Measurements from ENCODE around the gene CADPS. TPM values are rescaled to one million over a fixed set of nuclear protein-coding genes. Genes with fewer than 3 reads are reported as not detected.

CADPS gene
- polyA plus RNA-seq, 2 of the 4 experiments (the other 2 are of a cell fraction), result not detected

DNA sequence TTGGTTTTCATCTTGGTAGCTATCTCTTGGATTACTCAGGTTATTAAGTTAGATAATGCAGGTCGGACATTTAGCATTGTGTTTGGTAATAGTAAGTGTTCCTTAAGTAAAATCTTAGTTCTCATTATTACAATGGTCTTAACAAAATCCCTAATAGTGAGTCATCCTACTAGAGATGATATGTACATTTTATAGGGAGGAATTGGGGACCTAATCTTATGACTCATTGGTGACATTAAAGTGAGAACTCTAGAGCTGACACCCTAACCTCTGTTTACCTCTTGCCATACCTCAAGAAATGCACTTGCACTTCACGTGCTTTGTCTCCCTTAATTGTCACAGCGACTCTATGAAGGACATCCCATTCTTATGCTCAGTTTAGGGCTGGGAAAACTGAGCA is 174.9 kb downstream of the CADPS start:
- 0% methylated on average over 3 of the region's 3 CpGs for WGBS (ENCODE audit: missing lambda C conversion rate)
- no peak overlapping the region for H3K27ac ChIP-seq
- H3K4me2 ChIP-seq, result no peak overlapping the region
- no peaks in the 10 kb centered on the region for H3K9me3 ChIP-seq
- ATAC-seq (no peak), FAIRE-seq (no peak), DNase-seq (ENCODE audit: low read depth in 1 of 2, low spot score in 1 of 2) (no peak)
- H3K4me3 ChIP-seq, result no peak overlapping the region
- no peaks in the 10 kb centered on the region for H3K4me1 ChIP-seq
- CTCF ChIA-PET, result no interaction called here
- TF ChIP-seq HDAC2 (IDR thresholded peaks at IDR 0.05), result no peak
- TF ChIP-seq FOSL2 (IDR thresholded peaks at IDR 0.05), result no peak
- TF ChIP-seq FOSL2 (CRISPR knock-in tag; IDR thresholded peaks at IDR 0.05), result peak; percentile 40; the same call in 1 of the 2 replicates
- TF ChIP-seq PBX3 (IDR thresholded peaks at IDR 0.05), result no peak
- POLR2A ChIA-PET, result no interaction called here

- WGBS (ENCODE audit: missing lambda C conversion rate), result 0% methylated on average over 5 of the region's 7 CpGs
- no peak for DNase-seq (ENCODE audit: low read depth in 1 of 2, low spot score in 1 of 2)
- ATAC-seq, result no peak
- Histone ChIP-seq H3K4me1 (no peaks in the 10 kb centered on the region), H3K4me2 (no peak overlapping the region), H3K27ac (no peak overlapping the region), H3K9me3 (no peaks in the 10 kb centered on the region), H3K4me3 (no peak overlapping the region)
- FAIRE-seq, result no peak
- ChIA-PET CTCF (no interaction called here), POLR2A (no interaction called here)
- TF ChIP-seq CBX8 (IDR thresholded peaks at IDR 0.05), result no peak
- TF ChIP-seq MAFK (IDR thresholded peaks at IDR 0.05; ENCODE audit: partially characterized antibody), result no peak
- no peak for TF ChIP-seq RFX5 (IDR thresholded peaks at IDR 0.05)
- no peak for TF ChIP-seq KDM1A (IDR thresholded peaks at IDR 0.05; ENCODE audit: low read depth)
- no peak for TF ChIP-seq JUNB (IDR thresholded peaks at IDR 0.05)
- TF ChIP-seq, protein P1, sequence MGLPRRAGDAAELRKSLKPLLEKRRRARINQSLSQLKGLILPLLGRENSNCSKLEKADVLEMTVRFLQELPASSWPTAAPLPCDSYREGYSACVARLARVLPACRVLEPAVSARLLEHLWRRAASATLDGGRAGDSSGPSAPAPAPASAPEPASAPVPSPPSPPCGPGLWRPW (IDR thresholded peaks at IDR 0.05), result no peak
Observed at GRCh38 chr3:62699728-62700127, 175.5 kb downstream of the CADPS start.

DNA sequence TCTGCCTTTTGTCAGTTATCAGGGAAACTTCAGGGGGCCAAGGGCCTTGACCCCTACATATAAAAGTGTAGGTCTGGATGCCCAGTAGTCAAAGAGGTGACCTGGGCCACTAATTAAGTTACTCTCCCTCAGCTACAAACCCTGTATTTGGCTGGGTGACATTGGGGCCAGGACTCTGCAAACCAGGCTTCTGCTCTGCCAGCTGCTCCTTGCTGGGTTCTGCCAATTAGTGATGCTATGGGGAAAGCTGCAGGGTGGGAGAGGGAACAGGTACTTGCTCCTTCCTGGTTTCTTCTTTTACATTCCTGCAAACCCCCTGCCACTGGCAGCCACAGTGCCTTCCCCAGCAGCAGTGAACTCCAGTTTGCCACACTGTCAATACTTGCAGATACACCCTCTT is 179.2 kb downstream of the CADPS start:
- no peak for DNase-seq (ENCODE audit: low read depth in 1 of 2, low spot score in 1 of 2)
- ChIA-PET CTCF (no interaction called here), POLR2A (no interaction called here)
- H3K27ac ChIP-seq, result no peak overlapping the region
- FAIRE-seq, result no peak
- H3K4me3 ChIP-seq, result no peak overlapping the region
- TF ChIP-seq NR3C1 (IDR thresholded peaks at IDR 0.05), result no peak
- no peak for TF ChIP-seq JUN (IDR thresholded peaks at IDR 0.05)
- no peak for TF ChIP-seq CBX8 (IDR thresholded peaks at IDR 0.05)
- no peaks in the 10 kb centered on the region for H3K9me3 ChIP-seq
- ATAC-seq, result no peak
- no peaks in the 10 kb centered on the region for H3K4me1 ChIP-seq
- no peak overlapping the region for H3K4me2 ChIP-seq

DNA sequence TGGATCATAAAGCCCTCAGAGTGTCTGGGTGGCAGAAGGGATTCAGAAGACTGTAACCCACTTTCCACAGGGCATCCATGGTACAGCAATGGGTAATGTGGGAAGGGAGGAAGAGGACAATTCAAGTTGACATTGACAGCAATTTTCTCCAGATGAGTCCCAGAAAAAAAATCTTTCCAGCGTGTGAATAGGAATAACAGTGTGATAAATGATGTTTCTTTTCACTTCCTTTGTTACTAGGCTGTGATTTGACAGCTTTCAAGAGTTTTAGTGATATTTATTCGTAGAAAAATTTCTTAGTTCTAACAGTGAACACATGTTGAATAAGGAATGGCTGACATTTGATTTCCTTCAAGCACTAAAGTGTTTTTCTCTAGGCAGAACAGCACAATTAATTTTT is 186.4 kb downstream of the CADPS start:
- DNase-seq (ENCODE audit: low read depth in 1 of 2, low spot score in 1 of 2), result no peak
- TF ChIP-seq CBX2 (IDR thresholded peaks at IDR 0.05; ENCODE audit: borderline replicate concordance, low read depth) (no peak), POLR2AphosphoS2 (conservative IDR thresholded peaks at IDR 0.05; ENCODE audit: low read length) (no peak), KDM5A (IDR thresholded peaks at IDR 0.05) (no peak), JUNB (IDR thresholded peaks at IDR 0.05) (no peak), BHLHE40 (IDR thresholded peaks at IDR 0.05; ENCODE audit: low read depth, low read length) (no peak), HDAC2 (IDR thresholded peaks at IDR 0.05) (no peak), FOSL2 (IDR thresholded peaks at IDR 0.05) (no peak), FOSL2 (CRISPR knock-in tag; IDR thresholded peaks at IDR 0.05) (no peak), ESRRA (IDR thresholded peaks at IDR 0.05; ENCODE audit: borderline replicate concordance, low read length) (no peak), SMC3 (IDR thresholded peaks at IDR 0.05) (no peak), NFE2L2 (conservative IDR thresholded peaks at IDR 0.05; ENCODE audit: low read length) (no peak), RCOR1 (IDR thresholded peaks at IDR 0.05; ENCODE audit: low read depth, low read length) (no peak), RARB (CRISPR knock-in tag; IDR thresholded peaks at IDR 0.05) (no peak), RFX5 (IDR thresholded peaks at IDR 0.05) (no peak), TFCP2L1 (CRISPR knock-in tag; IDR thresholded peaks at IDR 0.05) (no peak), ATOH8 (CRISPR knock-in tag; IDR thresholded peaks at IDR 0.05; ENCODE audit: low read depth) (no peak), KDM1A (IDR thresholded peaks at IDR 0.05; ENCODE audit: low read depth) (no peak), EP300 (IDR thresholded peaks at IDR 0.05) (no peak), NR3C1 (IDR thresholded peaks at IDR 0.05) (no peak), ELK1 (IDR thresholded peaks at IDR 0.05; ENCODE audit: low read depth, low read length) (no peak), PHF8 (IDR thresholded peaks at IDR 0.05; ENCODE audit: borderline replicate concordance, low read depth) (no peak)
- WGBS (ENCODE audit: missing lambda C conversion rate), result 2% methylated on average over 2 of the region's 2 CpGs
- FAIRE-seq, result no peak
- H3K4me2 ChIP-seq, result no peak overlapping the region
- no peaks in the 10 kb centered on the region for H3K4me1 ChIP-seq
- no peak for ATAC-seq
- H3K9me3 ChIP-seq, result no peaks in the 10 kb centered on the region
- no peak overlapping the region for H3K4me3 ChIP-seq
- no peak overlapping the region for H3K27ac ChIP-seq
- CTCF ChIA-PET, result no interaction called here
- POLR2A ChIA-PET, result no interaction called here

Measured in A549 (cell line).